ENCODE measurements around the gene AXL.

AXL gene

GRCh38 chr19:41226874-41227390, 7.9 kb downstream of the AXL start:
- TF ChIP-seq, protein P1, sequence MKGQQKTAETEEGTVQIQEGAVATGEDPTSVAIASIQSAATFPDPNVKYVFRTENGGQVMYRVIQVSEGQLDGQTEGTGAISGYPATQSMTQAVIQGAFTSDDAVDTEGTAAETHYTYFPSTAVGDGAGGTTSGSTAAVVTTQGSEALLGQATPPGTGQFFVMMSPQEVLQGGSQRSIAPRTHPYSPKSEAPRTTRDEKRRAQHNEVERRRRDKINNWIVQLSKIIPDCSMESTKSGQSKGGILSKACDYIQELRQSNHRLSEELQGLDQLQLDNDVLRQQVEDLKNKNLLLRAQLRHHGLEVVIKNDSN (IDR thresholded peaks at IDR 0.05): no peak
- TF ChIP-seq EGR1 (IDR thresholded peaks at IDR 0.05) (no peak), TAF1 (IDR thresholded peaks at IDR 0.05; ENCODE audit: low read depth) (no peak), FOXM1 (IDR thresholded peaks at IDR 0.05; ENCODE audit: borderline replicate concordance, low read depth) (no peak), TEAD4 (IDR thresholded peaks at IDR 0.05) (no peak), ZBTB7A (IDR thresholded peaks at IDR 0.05; ENCODE audit: low read depth) (no peak), REST (IDR thresholded peaks at IDR 0.05; ENCODE audit: low read depth) (no peak), TCF12 (IDR thresholded peaks at IDR 0.05; ENCODE audit: low read depth) (no peak), YY1 (IDR thresholded peaks at IDR 0.05; ENCODE audit: low read depth) (no peak), NFIC (IDR thresholded peaks at IDR 0.05) (no peak), EP300 (IDR thresholded peaks at IDR 0.05; ENCODE audit: borderline replicate concordance) (no peak), RAD21 (IDR thresholded peaks at IDR 0.05; ENCODE audit: low read depth) (no peak), CEBPB (IDR thresholded peaks at IDR 0.05) (no peak), CREB1 (IDR thresholded peaks at IDR 0.05; ENCODE audit: low read depth) (no peak)
- TF ChIP-seq, protein P2, sequence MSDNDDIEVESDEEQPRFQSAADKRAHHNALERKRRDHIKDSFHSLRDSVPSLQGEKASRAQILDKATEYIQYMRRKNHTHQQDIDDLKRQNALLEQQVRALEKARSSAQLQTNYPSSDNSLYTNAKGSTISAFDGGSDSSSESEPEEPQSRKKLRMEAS (IDR thresholded peaks at IDR 0.05): no peak

- TF ChIP-seq ZBTB7A (IDR thresholded peaks at IDR 0.05; ENCODE audit: low read depth) (no peak), TAF1 (IDR thresholded peaks at IDR 0.05; ENCODE audit: low read depth) (no peak), REST (IDR thresholded peaks at IDR 0.05; ENCODE audit: low read depth) (no peak), TEAD4 (IDR thresholded peaks at IDR 0.05) (no peak), EGR1 (IDR thresholded peaks at IDR 0.05) (no peak), YY1 (IDR thresholded peaks at IDR 0.05; ENCODE audit: low read depth) (no peak), FOXM1 (IDR thresholded peaks at IDR 0.05; ENCODE audit: borderline replicate concordance, low read depth) (no peak), NFIC (IDR thresholded peaks at IDR 0.05) (no peak), RAD21 (IDR thresholded peaks at IDR 0.05; ENCODE audit: low read depth) (no peak), TCF12 (IDR thresholded peaks at IDR 0.05; ENCODE audit: low read depth) (no peak), EP300 (IDR thresholded peaks at IDR 0.05; ENCODE audit: borderline replicate concordance) (no peak), CREB1 (IDR thresholded peaks at IDR 0.05; ENCODE audit: low read depth) (no peak), CEBPB (IDR thresholded peaks at IDR 0.05) (no peak)
- TF ChIP-seq, protein P2 (IDR thresholded peaks at IDR 0.05): no peak
- TF ChIP-seq, protein P1 (IDR thresholded peaks at IDR 0.05): no peak
Observed at GRCh38 chr19:41228486-41228885, 9.5 kb downstream of the AXL start.

DNA sequence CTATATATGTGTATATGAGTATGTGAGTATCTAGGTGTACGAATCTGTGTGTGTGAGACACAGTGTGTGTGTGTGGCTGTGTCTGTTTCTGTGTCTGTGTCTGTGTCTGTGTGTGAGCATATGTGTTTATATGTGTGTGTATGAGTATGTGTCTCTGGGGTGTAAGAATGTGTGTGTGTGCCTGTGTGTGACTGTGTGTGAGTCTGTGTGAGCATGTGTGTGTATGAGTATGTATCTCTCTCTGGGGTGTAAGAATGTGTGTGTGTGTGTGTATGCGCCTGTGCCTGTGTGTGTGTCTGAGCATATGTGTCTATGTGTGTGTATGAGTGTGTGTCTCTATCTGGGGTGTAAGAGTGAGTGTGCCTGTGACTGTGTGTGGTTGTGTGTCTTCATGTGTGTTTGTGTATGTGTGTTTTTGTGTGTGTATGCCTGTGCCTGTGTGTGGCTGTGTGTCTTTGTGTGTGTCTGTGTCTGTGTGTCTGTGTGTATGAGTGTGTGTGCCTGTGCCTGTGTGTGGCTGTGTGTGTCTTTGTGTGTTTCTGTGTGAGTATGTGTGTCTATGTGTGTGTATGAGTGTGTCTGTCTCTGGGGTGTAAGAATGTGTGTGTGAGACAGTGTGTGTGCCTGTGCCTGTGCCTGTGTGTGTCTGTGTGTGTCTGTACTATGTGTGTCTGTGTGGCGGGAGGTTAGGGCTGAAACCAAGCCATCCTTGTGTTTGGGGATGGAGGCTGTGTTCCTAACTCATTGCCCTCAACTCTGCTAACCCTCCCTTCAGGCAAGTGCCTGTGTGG, 11.2 kb downstream of the AXL start:
- TF ChIP-seq YY1 (IDR thresholded peaks at IDR 0.05; ENCODE audit: low read depth) (no peak), TEAD4 (IDR thresholded peaks at IDR 0.05) (no peak), TAF1 (IDR thresholded peaks at IDR 0.05; ENCODE audit: low read depth) (no peak), NFIC (IDR thresholded peaks at IDR 0.05) (no peak), RAD21 (IDR thresholded peaks at IDR 0.05; ENCODE audit: low read depth) (no peak), CREB1 (IDR thresholded peaks at IDR 0.05; ENCODE audit: low read depth) (no peak)

GRCh38 chr19:41232686-41233085, 13.7 kb downstream of the AXL start:
- TF ChIP-seq, protein P1 (IDR thresholded peaks at IDR 0.05): no peak
- TF ChIP-seq TEAD4 (IDR thresholded peaks at IDR 0.05): no peak
- TF ChIP-seq YY1 (IDR thresholded peaks at IDR 0.05; ENCODE audit: low read depth): no peak
- TF ChIP-seq NFIC (IDR thresholded peaks at IDR 0.05): no peak
- TF ChIP-seq, protein P2 (IDR thresholded peaks at IDR 0.05): no peak

GRCh38 chr19:41233748-41234240, 14.8 kb downstream of the AXL start:
- TF ChIP-seq REST (IDR thresholded peaks at IDR 0.05; ENCODE audit: low read depth) (no peak), FOXM1 (IDR thresholded peaks at IDR 0.05; ENCODE audit: borderline replicate concordance, low read depth) (no peak), CEBPB (IDR thresholded peaks at IDR 0.05) (no peak), RAD21 (IDR thresholded peaks at IDR 0.05; ENCODE audit: low read depth) (no peak), TCF12 (IDR thresholded peaks at IDR 0.05; ENCODE audit: low read depth) (no peak)
